HepG2 (cell line): ENCODE results near the gene CES2. TPM values are rescaled to one million over a fixed set of nuclear protein-coding genes. Genes with fewer than 3 reads are reported as not detected.

Source experiments
- DR1 ChIP-seq: sonication (generic); formaldehyde crosslinking; IDR thresholded peaks from 2 replicates; pipeline ENCODE4 v1.8.0; 2021; ENCODE audit warnings: mild to moderate bottlenecking, missing genetic modification reagents, inconsistent platforms
- ELF3 ChIP-seq: IDR thresholded peaks from 2 replicates; pipeline ENCODE4 v1.6.1; 2016; ENCODE audit warnings: missing genetic modification reagents, missing compliant biosample characterization
- IRX3 ChIP-seq: sonication (generic); formaldehyde crosslinking; IDR thresholded peaks from 2 replicates; pipeline ENCODE4 v1.8.1; 2023; ENCODE audit warnings: mild to moderate bottlenecking, low read depth, missing genetic modification reagents, borderline replicate concordance
- NR2F6 ChIP-seq, 2 experiments: IDR thresholded peaks; 2 replicates each; pipeline ENCODE4 v1.6.1; 2016; ENCODE audit warnings: antibody characterized with exemption in 1 of 2, mild to moderate bottlenecking in 1 of 2
- PHF5A ChIP-seq: IDR thresholded peaks from one replicate; pipeline ENCODE4 v1.6.1; 2018; ENCODE audit warnings: low read depth, missing genetic modification reagents; ENCODE audit not compliant: unreplicated experiment
- SALL2 ChIP-seq: sonication (generic); formaldehyde crosslinking; IDR thresholded peaks from 2 replicates; pipeline ENCODE4 v1.8.1; 2023; ENCODE audit warnings: mild to moderate bottlenecking, missing genetic modification reagents, inconsistent platforms
- SOX5 ChIP-seq: IDR thresholded peaks from 2 replicates; pipeline ENCODE4 v1.6.1; 2016; ENCODE audit warnings: borderline replicate concordance
- SP4 ChIP-seq: sonication (generic); formaldehyde crosslinking; IDR thresholded peaks from 2 replicates; pipeline ENCODE4 v1.8.1; 2023; ENCODE audit warnings: mild to moderate bottlenecking, missing genetic modification reagents
- TEAD2 ChIP-seq: sonication (generic); formaldehyde crosslinking; IDR thresholded peaks from 2 replicates; pipeline ENCODE4 v1.9.0; 2021; ENCODE audit warnings: missing genetic modification reagents
- THAP11 ChIP-seq: IDR thresholded peaks from 2 replicates; pipeline ENCODE4 v1.6.1; 2016; ENCODE audit warnings: missing biosample characterization, missing genetic modification reagents
- ZNF232 ChIP-seq: sonication (generic); formaldehyde crosslinking; IDR thresholded peaks from 2 replicates; pipeline ENCODE4 v1.4.0; 2020; ENCODE audit warnings: missing genetic modification reagents, borderline replicate concordance
- ZNF550 ChIP-seq: sonication (generic); formaldehyde crosslinking; IDR thresholded peaks from 2 replicates; pipeline ENCODE4 v1.4.0; 2020; ENCODE audit warnings: mild to moderate bottlenecking, missing genetic modification reagents, borderline replicate concordance
- ZNF891 ChIP-seq: sonication (generic); formaldehyde crosslinking; IDR thresholded peaks from 2 replicates; pipeline ENCODE4 v1.5.0; 2020; ENCODE audit warnings: mild to moderate bottlenecking, missing genetic modification reagents
- ZSCAN25 ChIP-seq: sonication (generic); formaldehyde crosslinking; IDR thresholded peaks from 2 replicates; pipeline ENCODE4 v1.8.0; 2022; ENCODE audit warnings: mild to moderate bottlenecking, missing genetic modification reagents
- polyA plus RNA-seq, 8 experiments: library from polyadenylated mRNA; depleted of rRNA in 3 of 8; stranded (reverse) in 7 of 8; unstranded in 1 of 8; fragments of >200 nt; fragmentation: Illumina TruSeq in 4 of 8; extraction: Trizol in 4 of 8; gene quantifications; 2 replicates each; pipeline versions ENCODE4 v1.2.1 to v1.2.3, GENCODE V29; 2011 to 2016; ENCODE audit warnings: low read depth in 4 of 8, missing spikeins in 1 of 8, mixed read lengths in 1 of 8; ENCODE audit not compliant: insufficient read depth in 1 of 8
- total RNA-seq, 5 experiments: library from RNA; depleted of rRNA; stranded (reverse); fragments of >200 nt; fragmentation: Illumina TruSeq; extraction: Trizol; gene quantifications; 2 replicates each; pipeline ENCODE4 v1.2.3, GENCODE V29; 2016; ENCODE audit warnings: low read depth in 1 of 5
- TF ChIP-seq, protein P1 (sequence below): sonication (generic); formaldehyde crosslinking; IDR thresholded peaks from 2 replicates; pipeline ENCODE4 v1.5.0; 2020; ENCODE audit warnings: mild to moderate bottlenecking, missing genetic modification reagents
- TF ChIP-seq, protein P2 (sequence below): sonication (generic); formaldehyde crosslinking; IDR thresholded peaks from 2 replicates; pipeline ENCODE4 v1.4.0; 2020; ENCODE audit warnings: missing genetic modification reagents, borderline replicate concordance
- TF ChIP-seq, protein P3 (sequence below): sonication (generic); formaldehyde crosslinking; IDR thresholded peaks from 2 replicates; pipeline ENCODE4 v1.5.1; 2020; ENCODE audit warnings: mild to moderate bottlenecking, missing genetic modification reagents, moderate library complexity

CES2 gene
- total and polyA plus RNA-seq, 2 of the 13 experiments (the other 11 are each of a cell fraction or from before 2014, with no cell fraction given), result 50.6 to 63.8 TPM

DNA sequence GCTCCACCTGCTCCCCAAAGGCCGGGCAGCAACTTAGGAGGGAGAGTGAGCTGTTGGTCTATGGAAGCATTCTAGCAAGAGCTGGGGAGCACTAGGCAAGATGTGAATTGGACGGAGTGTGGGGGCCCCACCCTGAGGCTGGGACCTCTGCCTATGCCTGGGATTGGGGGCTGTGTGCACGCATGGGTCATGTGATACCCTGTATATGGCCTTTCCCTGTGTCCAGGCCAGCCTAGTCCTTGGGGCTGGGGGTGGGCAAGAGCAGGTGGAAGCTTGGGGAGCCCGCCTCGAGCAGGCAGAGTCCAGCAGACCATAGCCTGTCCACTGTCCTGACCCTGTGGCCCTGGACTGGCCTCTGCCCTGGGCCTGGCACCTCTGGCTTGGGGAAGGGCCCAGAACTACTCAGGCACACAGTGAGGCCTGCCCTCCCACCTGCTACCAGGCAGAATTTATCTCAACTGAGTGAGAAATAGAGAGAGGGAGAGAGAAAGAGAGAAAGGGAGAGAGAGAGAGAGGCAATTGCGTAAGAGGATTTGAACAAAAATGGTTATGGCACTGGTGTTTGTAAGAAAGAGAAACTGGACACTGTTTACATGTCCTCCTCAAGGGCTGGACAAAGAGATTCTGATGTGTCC lies 35.9 kb upstream of the CES2 start (continued):
- TF ChIP-seq, protein P1, sequence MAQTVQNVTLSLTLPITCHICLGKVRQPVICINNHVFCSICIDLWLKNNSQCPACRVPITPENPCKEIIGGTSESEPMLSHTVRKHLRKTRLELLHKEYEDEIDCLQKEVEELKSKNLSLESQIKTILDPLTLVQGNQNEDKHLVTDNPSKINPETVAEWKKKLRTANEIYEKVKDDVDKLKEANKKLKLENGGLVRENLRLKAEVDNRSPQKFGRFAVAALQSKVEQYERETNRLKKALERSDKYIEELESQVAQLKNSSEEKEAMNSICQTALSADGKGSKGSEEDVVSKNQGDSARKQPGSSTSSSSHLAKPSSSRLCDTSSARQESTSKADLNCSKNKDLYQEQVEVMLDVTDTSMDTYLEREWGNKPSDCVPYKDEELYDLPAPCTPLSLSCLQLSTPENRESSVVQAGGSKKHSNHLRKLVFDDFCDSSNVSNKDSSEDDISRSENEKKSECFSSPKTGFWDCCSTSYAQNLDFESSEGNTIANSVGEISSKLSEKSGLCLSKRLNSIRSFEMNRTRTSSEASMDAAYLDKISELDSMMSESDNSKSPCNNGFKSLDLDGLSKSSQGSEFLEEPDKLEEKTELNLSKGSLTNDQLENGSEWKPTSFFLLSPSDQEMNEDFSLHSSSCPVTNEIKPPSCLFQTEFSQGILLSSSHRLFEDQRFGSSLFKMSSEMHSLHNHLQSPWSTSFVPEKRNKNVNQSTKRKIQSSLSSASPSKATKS (CRISPR knock-in tag), result 0 out of 2 replicates have a peak, but pooled peaks have one; percentile 64
- TF ChIP-seq TEAD2 (CRISPR knock-in tag) (no peak), ZNF550 (CRISPR knock-in tag) (no peak), ZSCAN25 (peak; percentile 53; the same call in 1 of the 2 replicates), ZNF891 (CRISPR knock-in tag) (0 out of 2 replicates have a peak, but pooled peaks have one; percentile 51), ZNF232 (0 out of 2 replicates have a peak, but pooled peaks have one; percentile 24), DR1 (0 out of 2 replicates have a peak, but pooled peaks have one; percentile 24), SALL2 (CRISPR knock-in tag) (peak; percentile 44; the same call in 1 of the 2 replicates), SOX5 (CRISPR knock-in tag) (peak; percentile 46; the same call in 1 of the 2 replicates), NR2F6 (IDR thresholded peaks at IDR 0.05) (peak; percentile 27; the same call in 1 of the 2 replicates), NR2F6 (CRISPR knock-in tag; IDR thresholded peaks at IDR 0.05) (peak; percentile 67), PHF5A (peak; percentile 53), ELF3 (CRISPR knock-in tag) (peak; percentile 26; the same call in 1 of the 2 replicates), SP4 (CRISPR knock-in tag) (peak; percentile 42; the same call in 1 of the 2 replicates), IRX3 (CRISPR knock-in tag) (no peak), THAP11 (CRISPR knock-in tag) (peak; percentile 14; the same call in 1 of the 2 replicates)
- TF ChIP-seq, protein P2, sequence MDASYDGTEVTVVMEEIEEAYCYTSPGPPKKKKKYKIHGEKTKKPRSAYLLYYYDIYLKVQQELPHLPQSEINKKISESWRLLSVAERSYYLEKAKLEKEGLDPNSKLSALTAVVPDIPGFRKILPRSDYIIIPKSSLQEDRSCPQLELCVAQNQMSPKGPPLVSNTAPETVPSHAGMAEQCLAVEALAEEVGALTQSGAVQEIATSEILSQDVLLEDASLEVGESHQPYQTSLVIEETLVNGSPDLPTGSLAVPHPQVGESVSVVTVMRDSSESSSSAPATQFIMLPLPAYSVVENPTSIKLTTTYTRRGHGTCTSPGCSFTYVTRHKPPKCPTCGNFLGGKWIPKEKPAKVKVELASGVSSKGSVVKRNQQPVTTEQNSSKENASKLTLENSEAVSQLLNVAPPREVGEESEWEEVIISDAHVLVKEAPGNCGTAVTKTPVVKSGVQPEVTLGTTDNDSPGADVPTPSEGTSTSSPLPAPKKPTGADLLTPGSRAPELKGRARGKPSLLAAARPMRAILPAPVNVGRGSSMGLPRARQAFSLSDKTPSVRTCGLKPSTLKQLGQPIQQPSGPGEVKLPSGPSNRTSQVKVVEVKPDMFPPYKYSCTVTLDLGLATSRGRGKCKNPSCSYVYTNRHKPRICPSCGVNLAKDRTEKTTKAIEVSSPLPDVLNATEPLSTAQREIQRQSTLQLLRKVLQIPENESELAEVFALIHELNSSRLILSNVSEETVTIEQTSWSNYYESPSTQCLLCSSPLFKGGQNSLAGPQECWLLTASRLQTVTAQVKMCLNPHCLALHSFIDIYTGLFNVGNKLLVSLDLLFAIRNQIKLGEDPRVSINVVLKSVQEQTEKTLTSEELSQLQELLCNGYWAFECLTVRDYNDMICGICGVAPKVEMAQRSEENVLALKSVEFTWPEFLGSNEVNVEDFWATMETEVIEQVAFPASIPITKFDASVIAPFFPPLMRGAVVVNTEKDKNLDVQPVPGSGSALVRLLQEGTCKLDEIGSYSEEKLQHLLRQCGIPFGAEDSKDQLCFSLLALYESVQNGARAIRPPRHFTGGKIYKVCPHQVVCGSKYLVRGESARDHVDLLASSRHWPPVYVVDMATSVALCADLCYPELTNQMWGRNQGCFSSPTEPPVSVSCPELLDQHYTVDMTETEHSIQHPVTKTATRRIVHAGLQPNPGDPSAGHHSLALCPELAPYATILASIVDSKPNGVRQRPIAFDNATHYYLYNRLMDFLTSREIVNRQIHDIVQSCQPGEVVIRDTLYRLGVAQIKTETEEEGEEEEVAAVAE (CRISPR knock-in tag), result 0 out of 2 replicates have a peak, but pooled peaks have one; percentile 42
- TF ChIP-seq, protein P3, sequence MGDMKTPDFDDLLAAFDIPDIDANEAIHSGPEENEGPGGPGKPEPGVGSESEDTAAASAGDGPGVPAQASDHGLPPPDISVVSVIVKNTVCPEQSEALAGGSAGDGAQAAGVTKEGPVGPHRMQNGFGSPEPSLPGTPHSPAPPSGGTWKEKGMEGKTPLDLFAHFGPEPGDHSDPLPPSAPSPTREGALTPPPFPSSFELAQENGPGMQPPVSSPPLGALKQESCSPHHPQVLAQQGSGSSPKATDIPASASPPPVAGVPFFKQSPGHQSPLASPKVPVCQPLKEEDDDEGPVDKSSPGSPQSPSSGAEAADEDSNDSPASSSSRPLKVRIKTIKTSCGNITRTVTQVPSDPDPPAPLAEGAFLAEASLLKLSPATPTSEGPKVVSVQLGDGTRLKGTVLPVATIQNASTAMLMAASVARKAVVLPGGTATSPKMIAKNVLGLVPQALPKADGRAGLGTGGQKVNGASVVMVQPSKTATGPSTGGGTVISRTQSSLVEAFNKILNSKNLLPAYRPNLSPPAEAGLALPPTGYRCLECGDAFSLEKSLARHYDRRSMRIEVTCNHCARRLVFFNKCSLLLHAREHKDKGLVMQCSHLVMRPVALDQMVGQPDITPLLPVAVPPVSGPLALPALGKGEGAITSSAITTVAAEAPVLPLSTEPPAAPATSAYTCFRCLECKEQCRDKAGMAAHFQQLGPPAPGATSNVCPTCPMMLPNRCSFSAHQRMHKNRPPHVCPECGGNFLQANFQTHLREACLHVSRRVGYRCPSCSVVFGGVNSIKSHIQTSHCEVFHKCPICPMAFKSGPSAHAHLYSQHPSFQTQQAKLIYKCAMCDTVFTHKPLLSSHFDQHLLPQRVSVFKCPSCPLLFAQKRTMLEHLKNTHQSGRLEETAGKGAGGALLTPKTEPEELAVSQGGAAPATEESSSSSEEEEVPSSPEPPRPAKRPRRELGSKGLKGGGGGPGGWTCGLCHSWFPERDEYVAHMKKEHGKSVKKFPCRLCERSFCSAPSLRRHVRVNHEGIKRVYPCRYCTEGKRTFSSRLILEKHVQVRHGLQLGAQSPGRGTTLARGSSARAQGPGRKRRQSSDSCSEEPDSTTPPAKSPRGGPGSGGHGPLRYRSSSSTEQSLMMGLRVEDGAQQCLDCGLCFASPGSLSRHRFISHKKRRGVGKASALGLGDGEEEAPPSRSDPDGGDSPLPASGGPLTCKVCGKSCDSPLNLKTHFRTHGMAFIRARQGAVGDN, result peak; percentile 83
